HG03460 (cell line): Measurements from ENCODE around the gene LRRC23.
"Not testable (repeated sequence)": the region's sequence is repeated elsewhere in the genome, so short reads cannot be mapped to it uniquely, and the experiment has no call there.

Experiments
- ATAC-seq: cut with Tn5 transposase; IDR thresholded peaks from one replicate; pipeline ENCODE4 v1.9.1; 2021; ENCODE audit not compliant: unreplicated experiment

Gene LRRC23, protein sequence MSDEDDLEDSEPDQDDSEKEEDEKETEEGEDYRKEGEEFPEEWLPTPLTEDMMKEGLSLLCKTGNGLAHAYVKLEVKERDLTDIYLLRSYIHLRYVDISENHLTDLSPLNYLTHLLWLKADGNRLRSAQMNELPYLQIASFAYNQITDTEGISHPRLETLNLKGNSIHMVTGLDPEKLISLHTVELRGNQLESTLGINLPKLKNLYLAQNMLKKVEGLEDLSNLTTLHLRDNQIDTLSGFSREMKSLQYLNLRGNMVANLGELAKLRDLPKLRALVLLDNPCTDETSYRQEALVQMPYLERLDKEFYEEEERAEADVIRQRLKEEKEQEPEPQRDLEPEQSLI

DNA sequence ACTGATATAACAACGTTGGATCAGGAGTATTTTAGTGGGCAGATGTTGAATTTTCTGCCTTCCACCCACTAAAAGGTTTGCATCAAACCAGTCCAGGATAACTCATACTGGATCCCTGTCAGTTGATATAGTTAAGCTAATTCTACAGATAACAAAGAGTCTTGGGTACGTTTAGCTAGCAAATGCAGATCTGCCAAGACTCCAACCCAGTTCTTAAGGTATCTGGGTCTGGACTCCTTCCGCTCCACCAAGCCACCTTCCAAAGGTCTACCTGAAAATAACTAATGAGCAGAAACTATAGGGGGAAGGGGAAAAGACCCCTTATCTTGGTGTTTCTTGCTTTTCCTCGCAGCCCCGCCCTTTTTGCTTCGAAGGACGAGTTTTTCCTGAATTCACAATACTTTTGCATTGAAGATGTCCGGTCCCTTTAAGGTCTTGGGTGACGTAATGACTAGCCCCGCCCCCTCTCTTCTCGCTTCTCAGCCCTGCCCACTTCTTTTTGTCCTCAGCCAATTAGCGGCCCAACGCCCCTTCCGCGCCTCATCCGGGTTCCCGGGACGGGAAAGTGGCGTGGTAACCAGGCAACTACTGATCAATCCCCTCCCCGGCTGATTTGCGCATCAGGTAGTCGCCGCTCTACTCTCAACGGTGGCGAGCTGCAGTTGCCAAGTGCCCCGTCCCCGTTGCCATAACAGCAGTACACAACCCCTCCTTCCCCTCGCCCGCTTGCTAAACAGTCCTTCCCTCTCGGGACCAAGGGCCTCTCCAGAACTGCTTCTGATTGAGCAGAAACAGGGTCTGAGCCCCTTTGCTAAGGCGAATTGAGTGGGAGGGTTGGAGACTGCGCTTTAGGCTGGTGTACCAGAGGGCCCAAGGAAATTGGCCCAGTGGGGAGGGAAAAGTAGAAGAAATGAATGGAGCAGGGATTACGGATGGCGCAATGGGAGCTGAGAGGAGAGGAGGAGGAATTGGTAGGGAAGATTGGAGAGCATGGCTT, at the start of gene LRRC23:
LRRC23 (plus strand) TSS at position 543 of the 997 bp plus-strand sequence. CDS start 812 bp downstream, outside the sequence.
- ATAC-seq: peak; percentile 93

DNA sequence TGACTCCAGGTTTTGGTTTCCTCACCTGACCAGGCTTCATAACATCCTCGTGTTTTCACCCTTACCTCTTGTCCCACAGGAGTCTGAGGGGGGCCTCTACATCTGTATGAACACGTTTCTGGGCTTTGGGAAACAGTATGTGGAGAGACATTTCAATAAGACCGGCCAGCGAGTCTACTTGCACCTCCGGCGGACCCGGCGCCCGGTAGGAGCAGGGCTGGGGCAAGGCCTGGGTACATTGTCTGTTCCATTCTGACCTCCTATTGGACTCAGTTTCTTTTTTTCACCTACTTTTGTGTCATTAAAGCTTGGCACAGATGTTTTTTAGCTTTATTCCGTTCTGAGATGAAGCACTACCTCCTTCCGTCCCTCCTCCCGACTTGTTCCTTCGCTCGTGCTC, 49.3 kb upstream of the LRRC23 start:
- no peak for ATAC-seq

GRCh38 chr12:6858799-6859198, 45.8 kb upstream of the LRRC23 start:
- no peak for ATAC-seq

DNA sequence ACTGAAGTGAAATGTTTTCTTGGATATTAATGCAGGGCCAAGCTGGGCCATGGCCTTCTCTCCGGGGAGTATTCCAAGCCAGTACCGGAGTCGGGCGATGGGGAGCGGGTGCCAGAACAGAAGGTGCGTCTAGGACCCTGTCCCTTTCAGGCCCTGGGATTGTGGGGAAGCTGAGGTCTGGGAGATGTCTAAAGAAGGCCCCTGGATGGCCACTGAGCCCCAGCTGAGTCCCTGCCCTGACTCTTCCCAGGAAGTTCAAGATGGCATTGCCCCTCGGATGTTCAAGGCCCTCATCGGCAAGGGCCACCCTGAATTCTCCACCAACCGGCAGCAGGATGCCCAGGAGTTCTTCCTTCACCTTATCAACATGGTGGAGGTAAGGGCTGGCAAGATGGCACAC, 44.5 kb upstream of the LRRC23 start:
- no peak for ATAC-seq

- ATAC-seq: no peak
These were observed 43.7 kb upstream of the LRRC23 start for GRCh38 chr12:6860942-6861341.

DNA sequence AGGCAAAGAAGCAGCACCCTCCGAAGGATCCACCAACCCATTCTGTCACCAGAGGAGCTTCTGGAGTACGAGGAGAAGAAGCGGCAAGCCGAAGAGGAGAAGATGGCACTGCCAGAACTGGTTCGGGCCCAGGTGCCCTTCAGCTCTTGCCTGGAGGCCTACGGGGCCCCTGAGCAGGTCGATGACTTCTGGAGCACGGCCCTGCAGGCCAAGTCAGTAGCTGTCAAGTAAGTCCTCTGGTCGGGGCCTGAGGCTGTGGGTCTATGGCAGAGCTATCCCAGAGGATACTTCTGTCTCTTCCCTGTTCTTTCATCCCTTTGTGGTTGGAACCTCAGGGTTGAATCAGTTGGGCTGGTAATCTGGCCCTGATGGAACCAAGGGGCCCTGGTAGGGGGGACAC, 43.2 kb upstream of the LRRC23 start:
- no peak for ATAC-seq

GRCh38 chr12:6863033-6863432, 41.6 kb upstream of the LRRC23 start:
- ATAC-seq: no peak

GRCh38 chr12:6863586-6864321, 40.9 kb upstream of the LRRC23 start:
- ATAC-seq: no peak

DNA sequence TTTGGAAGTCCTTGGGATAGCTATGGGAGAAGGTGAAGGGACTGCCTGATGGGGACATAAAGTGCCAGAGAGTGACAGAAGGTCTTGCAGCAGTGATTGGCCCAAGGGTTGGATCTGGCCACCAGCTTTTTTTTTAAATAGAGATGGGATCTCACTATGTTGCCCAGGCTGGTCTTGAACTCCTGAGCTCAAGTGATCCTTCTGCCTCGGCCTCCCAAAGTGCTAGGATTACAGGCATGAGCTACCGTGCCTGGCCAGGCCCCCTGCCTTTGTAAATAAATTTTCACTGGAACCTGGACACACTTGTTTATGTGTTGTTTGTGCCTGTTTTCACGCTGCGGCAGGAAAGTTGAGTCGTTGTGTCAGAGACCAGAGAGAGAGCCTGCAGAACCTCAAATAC, 39.3 kb upstream of the LRRC23 start:
- not testable (repeated sequence) for ATAC-seq

GRCh38 chr12:6866163-6866919, 38.3 kb upstream of the LRRC23 start:
- no peak for ATAC-seq

GRCh38 chr12:6866920-6867412, 37.7 kb upstream of the LRRC23 start:
- no peak for ATAC-seq

- peak; percentile 63 for ATAC-seq
These were observed 37.0 kb upstream of the LRRC23 start, which contains the start of gene TPI1 for GRCh38 chr12:6867413-6868210. Gene TPI1, plus strand, starts transcription at chr12:6867531. Its CDS starts 36 bp downstream, at chr12:6867567.

GRCh38 chr12:6868211-6869048, 36.2 kb upstream of the LRRC23 start:
- no peak for ATAC-seq

DNA sequence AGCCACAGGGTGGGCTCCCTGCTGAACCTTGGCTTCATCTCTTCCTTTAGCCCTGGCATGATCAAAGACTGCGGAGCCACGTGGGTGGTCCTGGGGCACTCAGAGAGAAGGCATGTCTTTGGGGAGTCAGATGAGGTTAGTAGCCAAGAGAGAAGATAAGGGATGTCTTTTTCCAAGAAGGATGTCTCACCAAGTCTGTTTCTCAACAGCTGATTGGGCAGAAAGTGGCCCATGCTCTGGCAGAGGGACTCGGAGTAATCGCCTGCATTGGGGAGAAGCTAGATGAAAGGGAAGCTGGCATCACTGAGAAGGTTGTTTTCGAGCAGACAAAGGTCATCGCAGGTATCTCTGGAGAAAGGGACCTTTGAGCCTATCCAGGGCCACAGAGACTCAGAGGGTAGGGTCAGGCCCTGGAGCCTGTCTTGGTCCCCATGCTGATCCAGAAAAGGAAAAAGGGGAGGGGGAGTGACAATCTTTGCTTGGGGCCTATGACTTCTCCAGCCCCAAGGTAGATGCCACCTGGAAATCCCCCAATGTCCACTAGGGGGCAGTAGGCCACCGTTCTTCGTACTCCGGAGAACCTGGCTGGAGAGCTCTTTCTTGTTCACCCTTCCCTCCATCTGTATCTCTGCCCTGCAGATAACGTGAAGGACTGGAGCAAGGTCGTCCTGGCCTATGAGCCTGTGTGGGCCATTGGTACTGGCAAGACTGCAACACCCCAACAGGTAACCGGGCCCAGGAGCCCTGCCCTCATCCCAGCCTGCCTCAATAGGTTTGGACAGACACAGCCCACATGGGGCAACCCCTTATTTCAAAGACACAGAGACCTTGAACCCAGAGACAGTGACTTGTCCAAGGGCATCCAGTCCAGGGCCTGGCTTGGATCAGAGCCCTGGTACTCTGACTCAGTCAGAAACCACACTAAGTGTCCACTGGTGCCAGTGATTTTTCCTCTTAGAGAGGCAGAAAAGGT, 35.3 kb upstream of the LRRC23 start:
- no peak for ATAC-seq

GRCh38 chr12:6870304-6870703, 34.3 kb upstream of the LRRC23 start:
- not testable (repeated sequence) for ATAC-seq

DNA sequence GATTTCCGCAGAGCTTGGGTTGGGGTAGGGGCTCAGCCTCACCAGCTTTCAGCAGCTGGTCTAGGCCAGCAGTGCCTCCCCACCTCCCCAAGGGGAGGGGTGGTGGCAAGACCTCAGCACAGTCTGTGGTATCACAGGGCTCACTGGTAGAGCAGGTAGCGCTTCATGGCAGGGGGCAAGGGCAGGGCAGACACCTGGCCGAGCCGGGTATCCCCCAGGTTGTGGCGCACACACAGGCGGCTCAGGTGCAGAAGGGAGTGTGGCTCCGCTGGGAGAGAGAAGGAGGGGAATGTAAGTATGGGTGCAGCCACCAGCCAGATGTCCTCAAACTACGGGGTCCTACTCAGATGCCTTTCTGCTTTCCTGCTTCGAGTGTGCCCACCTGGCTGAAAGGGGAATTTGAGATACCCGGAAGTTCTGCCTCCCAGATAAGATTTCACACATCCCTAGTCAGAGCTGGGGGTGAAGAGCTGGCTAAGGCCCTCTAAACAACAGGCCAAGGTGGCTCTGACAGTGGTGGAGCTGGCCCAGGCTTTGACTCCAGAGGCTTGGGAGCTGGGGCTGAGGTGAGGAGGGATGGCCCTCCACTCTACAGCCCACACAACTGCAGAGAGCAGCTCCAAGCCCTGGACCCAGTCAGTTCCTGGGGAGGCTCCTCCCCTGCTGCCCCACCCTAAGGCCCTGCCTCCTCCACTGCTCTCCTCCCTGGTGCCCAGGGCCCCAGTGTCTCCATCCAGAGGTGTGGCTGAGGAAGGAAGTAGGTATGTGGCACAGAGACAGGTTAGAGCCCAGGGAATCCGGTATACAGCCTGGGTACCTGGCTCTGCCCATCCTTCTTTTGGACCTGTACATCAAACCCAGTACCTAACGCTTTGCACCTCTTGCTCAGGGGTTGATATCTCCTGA, 33.3 kb upstream of the LRRC23 start:
- ATAC-seq: no peak
